ENCODE measurements around the gene ABCC5. TPM values are rescaled to one million over a fixed set of nuclear protein-coding genes. Genes with fewer than 3 reads are reported as not detected.

The ABCC5 gene
- total RNA-seq, 1 experiment from 2014 or later = 9.4 TPM

GRCh38 chr3:183984127-183984740, 33.5 kb downstream of the ABCC5 start:
- no peak for DNase-seq (ENCODE audit: extremely low read depth, low read depth)

- no peak for DNase-seq (ENCODE audit: extremely low read depth, low read depth)
Measured at GRCh38 chr3:183981990-183982644, 35.6 kb downstream of the ABCC5 start.

GRCh38 chr3:183980403-183980802, 37.3 kb downstream of the ABCC5 start:
- no peak for DNase-seq (ENCODE audit: extremely low read depth, low read depth)

- DNase-seq (ENCODE audit: extremely low read depth, low read depth) = no peak
Measured at GRCh38 chr3:183975981-183976662, 41.6 kb downstream of the ABCC5 start.

GRCh38 chr3:183968666-183969245, 48.9 kb downstream of the ABCC5 start:
- DNase-seq (ENCODE audit: extremely low read depth, low read depth) = no peak

- no peak for DNase-seq (ENCODE audit: extremely low read depth, low read depth)
Measured at GRCh38 chr3:183967693-183968092, 50.0 kb downstream of the ABCC5 start.

GRCh38 chr3:183966361-183966791, 51.3 kb downstream of the ABCC5 start:
- DNase-seq (ENCODE audit: extremely low read depth, low read depth) = no peak

GRCh38 chr3:183962807-183963206, 54.9 kb downstream of the ABCC5 start:
- DNase-seq (ENCODE audit: extremely low read depth, low read depth) = no peak

GRCh38 chr3:183959214-183959613, 58.5 kb downstream of the ABCC5 start:
- DNase-seq (ENCODE audit: extremely low read depth, low read depth) = no peak

GRCh38 chr3:183958775-183959174, 58.9 kb downstream of the ABCC5 start:
- no peak for DNase-seq (ENCODE audit: extremely low read depth, low read depth)

GRCh38 chr3:183958226-183958625, 59.5 kb downstream of the ABCC5 start:
- DNase-seq (ENCODE audit: extremely low read depth, low read depth) = no peak

GRCh38 chr3:183954875-183955274, 62.8 kb downstream of the ABCC5 start:
- no peak for DNase-seq (ENCODE audit: extremely low read depth, low read depth)

- DNase-seq (ENCODE audit: extremely low read depth, low read depth) = no peak
Measured at GRCh38 chr3:183953471-183954070, 64.1 kb downstream of the ABCC5 start.

- DNase-seq (ENCODE audit: extremely low read depth, low read depth) = no peak
Measured at GRCh38 chr3:183951459-183951858, 66.2 kb downstream of the ABCC5 start.

- DNase-seq (ENCODE audit: extremely low read depth, low read depth) = no peak
Measured at GRCh38 chr3:183949690-183950089, 68.0 kb downstream of the ABCC5 start.

GRCh38 chr3:183946037-183946436, 71.6 kb downstream of the ABCC5 start:
- DNase-seq (ENCODE audit: extremely low read depth, low read depth) = no peak

- no peak for DNase-seq (ENCODE audit: extremely low read depth, low read depth)
Measured at GRCh38 chr3:183944775-183945174, 72.9 kb downstream of the ABCC5 start.

- DNase-seq (ENCODE audit: extremely low read depth, low read depth) = no peak
Measured at GRCh38 chr3:183943739-183944138, 73.9 kb downstream of the ABCC5 start.

GRCh38 chr3:183941216-183941615, 76.5 kb downstream of the ABCC5 start:
- DNase-seq (ENCODE audit: extremely low read depth, low read depth) = no peak

GRCh38 chr3:183937601-183938286, 79.9 kb downstream of the ABCC5 start:
- no peak for DNase-seq (ENCODE audit: extremely low read depth, low read depth)

GRCh38 chr3:183933160-183933559, 84.5 kb downstream of the ABCC5 start:
- no peak for DNase-seq (ENCODE audit: extremely low read depth, low read depth)

Data from NCI-H460 (cell line).